Sigmoid colon (tissue), 7 donors: Measurements from ENCODE around the gene RRP1. TPM values are rescaled to one million over a fixed set of nuclear protein-coding genes. Genes with fewer than 3 reads are reported as not detected.

Experiments used
- DNase-seq: peaks from one replicate; pipeline ENCODE4 v3.0.0-alpha.2; 2019
- H3K27ac ChIP-seq, 4 donors: fragments of 200-600 bp; sonication (generic); one replicate each; pipeline ENCODE4 v1.5.1; 2016 to 2019; ENCODE audit warnings: mild to moderate bottlenecking in 1 of 4
- H3K27me3 ChIP-seq, 3 donors: fragments of 200-600 bp; sonication (generic); one replicate each; pipeline ENCODE4 v1.5.1; 2019; ENCODE audit warnings: mild to moderate bottlenecking in 1 of 3
- H3K36me3 ChIP-seq, 4 donors: fragments of 200-600 bp; sonication (generic); one replicate each; pipeline ENCODE4 v1.5.1; 2016 to 2019
- H3K4me1 ChIP-seq, 4 donors: fragments of 200-600 bp; sonication (generic); one replicate each; pipeline ENCODE4 v1.5.1; 2017 to 2019
- H3K4me3 ChIP-seq, 4 donors: fragments of 200-600 bp; sonication (generic); one replicate each; pipeline ENCODE4 v1.5.1; 2017 to 2019; ENCODE audit warnings: mild to moderate bottlenecking in 2 of 4, moderate library complexity in 1 of 4
- H3K9me3 ChIP-seq, 4 donors: fragments of 200-600 bp in 3 of 4; sonication (generic) in 3 of 4; one replicate each; pipeline versions ENCODE4 v1.5.1 to v1.6.1; 2013 to 2019
- CTCF ChIP-seq, 4 experiments: fragments of 450-650 bp in 3 of 4; fragments of 200-600 bp in 1 of 4; IDR thresholded peaks; one replicate each; pipeline ENCODE4 v1.5.1; 2016 to 2019; ENCODE audit warnings: antibody characterized with exemption in 4 of 4, mild to moderate bottlenecking in 3 of 4, moderate library complexity in 2 of 4
- EP300 ChIP-seq, 4 donors: sonication (generic); formaldehyde crosslinking; IDR thresholded peaks; one replicate each; pipeline ENCODE4 v1.6.1; 2017; ENCODE audit warnings: antibody characterized with exemption in 4 of 4
- POLR2A ChIP-seq, 2 donors: fragments of 450-650 bp; IDR thresholded peaks; one replicate each; pipeline ENCODE4 v1.6.1; 2016; ENCODE audit warnings: antibody characterized with exemption in 2 of 2, mild to moderate bottlenecking in 2 of 2, moderate library complexity in 2 of 2
- POLR2AphosphoS5 ChIP-seq, 4 donors: sonication (generic); formaldehyde crosslinking; IDR thresholded peaks; one replicate each; pipeline ENCODE4 v1.6.1; 2017; ENCODE audit warnings: antibody characterized with exemption in 4 of 4
- WGBS, 2 donors: extraction: QIAGEN DNeasy Blood & Tissue Kit; methylation state at CpG; one replicate each; pipeline ENCODE4 v1.1.7; 2013; 5-methylcytosine and 5-hydroxymethylcytosine counted together
- intact Hi-C: fragments of 100-400 bp; cut with DNase I; formaldehyde crosslinking; loops from one replicate; pipeline ENCODE4 v1.15.1; 2023
- polyA plus RNA-seq, 3 donors: library from polyadenylated mRNA; stranded (reverse); fragments of 200-250 nt; gene quantifications; one replicate each; pipeline ENCODE4 v1.2.3, GENCODE V29; 2013
- total RNA-seq, 4 donors: library from RNA; depleted of rRNA; stranded (reverse); fragments of >200 nt; gene quantifications; one replicate each; pipeline ENCODE4 v1.1.0, GENCODE V29; 2016
- donor health status: healthy with polysubstance abuse.
- donor health status: Bipolar disorder and iron deficiency.
- donor health status: healthy.

The RRP1 gene
- total and polyA plus RNA-seq, 7 donors: 3.9 to 16.2 (median 10.5) TPM

DNA sequence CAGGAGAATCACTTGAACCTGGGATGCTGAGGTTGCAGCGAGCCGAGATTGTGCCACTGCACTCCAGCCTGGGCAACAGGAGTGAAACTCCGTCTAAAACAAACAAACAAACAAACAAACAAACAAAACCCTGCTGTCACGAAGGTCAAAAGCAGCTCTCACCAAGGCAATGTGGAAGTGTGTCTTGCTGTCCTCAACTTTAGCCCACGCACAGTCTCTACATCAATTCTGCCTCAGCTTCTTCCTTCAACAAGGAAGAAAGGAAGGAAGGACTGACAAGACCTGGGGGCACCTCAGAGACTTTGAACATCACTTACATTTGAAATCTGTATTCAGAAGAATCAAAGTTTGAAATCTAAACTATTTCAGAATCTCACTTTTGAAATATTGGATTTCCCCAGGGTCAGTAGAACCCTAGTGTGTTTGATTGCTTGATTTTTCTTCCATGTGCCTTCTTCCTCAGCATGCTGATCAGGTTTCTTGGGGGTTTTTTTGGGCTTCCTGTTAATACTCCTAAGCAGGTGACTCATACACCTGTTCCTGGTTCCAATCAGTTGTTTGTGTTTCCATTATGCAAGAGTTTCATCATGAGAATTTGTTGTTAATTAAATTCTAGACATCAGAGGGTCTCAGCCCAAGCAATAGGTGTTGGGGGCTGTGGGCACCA, 6.8 kb upstream of the RRP1 start:
- no peaks in the 10 kb centered on the region for H3K36me3 ChIP-seq
- H3K4me3 ChIP-seq: no peak overlapping the region
- no peaks in the 10 kb centered on the region for H3K4me1 ChIP-seq
- WGBS, 2 donors: 81 to 83% methylated on average over 5 of the region's 5 CpGs
- no peaks in the 10 kb centered on the region for H3K9me3 ChIP-seq
- intact Hi-C loops: no loop called here
- H3K27ac ChIP-seq: no peak overlapping the region
- DNase-seq: no peak
- TF ChIP-seq CTCF (IDR thresholded peaks at IDR 0.05): no peak
- no peak for TF ChIP-seq POLR2A (IDR thresholded peaks at IDR 0.05)
- TF ChIP-seq EP300 (IDR thresholded peaks at IDR 0.05): no peak
- TF ChIP-seq POLR2AphosphoS5 (IDR thresholded peaks at IDR 0.05): no peak
- H3K27me3 ChIP-seq: no peaks in the 10 kb centered on the region

DNA sequence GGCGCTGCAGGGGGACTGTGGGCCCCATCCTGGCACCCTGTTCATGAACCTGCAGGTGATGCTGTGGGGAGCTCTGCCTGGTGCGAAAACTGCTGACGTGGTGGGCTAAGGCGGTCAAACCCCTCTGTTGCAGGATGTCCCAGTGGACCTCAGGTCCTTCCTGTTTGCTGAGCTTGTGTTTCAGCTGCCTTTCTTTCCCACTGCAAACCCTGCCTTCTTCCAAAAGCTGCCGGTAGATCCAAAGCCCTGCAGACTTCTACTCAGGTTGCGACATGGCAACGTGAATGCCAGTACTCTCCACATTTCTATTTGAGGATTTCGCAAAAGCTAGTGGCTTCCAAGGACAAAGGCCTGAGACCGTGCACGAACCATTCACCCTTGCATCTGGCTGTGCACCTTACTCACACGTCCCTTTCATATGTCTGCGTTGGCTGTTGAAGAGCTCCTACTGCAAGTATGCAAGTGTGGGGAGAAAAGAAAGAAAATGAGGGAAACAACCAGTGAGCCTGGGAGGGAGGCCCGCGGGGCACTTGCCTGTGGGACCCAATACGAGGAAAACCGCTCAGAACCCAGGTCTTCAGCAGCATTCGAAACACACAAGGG, 6.2 kb upstream of the RRP1 start:
- DNase-seq: no peak
- 82 to 92% methylated on average over 17 of the region's 17 CpGs for WGBS, 2 donors
- no peaks in the 10 kb centered on the region for H3K36me3 ChIP-seq
- H3K9me3 ChIP-seq: no peaks in the 10 kb centered on the region
- no peak overlapping the region for H3K4me3 ChIP-seq
- no peaks in the 10 kb centered on the region for H3K27me3 ChIP-seq
- TF ChIP-seq EP300 (IDR thresholded peaks at IDR 0.05): no peak
- no peak for TF ChIP-seq CTCF (IDR thresholded peaks at IDR 0.05)
- no peak for TF ChIP-seq POLR2AphosphoS5 (IDR thresholded peaks at IDR 0.05)
- no peak for TF ChIP-seq POLR2A (IDR thresholded peaks at IDR 0.05)
- intact Hi-C loops: no loop called here
- H3K4me1 ChIP-seq: no peaks in the 10 kb centered on the region
- no peak overlapping the region for H3K27ac ChIP-seq

DNA sequence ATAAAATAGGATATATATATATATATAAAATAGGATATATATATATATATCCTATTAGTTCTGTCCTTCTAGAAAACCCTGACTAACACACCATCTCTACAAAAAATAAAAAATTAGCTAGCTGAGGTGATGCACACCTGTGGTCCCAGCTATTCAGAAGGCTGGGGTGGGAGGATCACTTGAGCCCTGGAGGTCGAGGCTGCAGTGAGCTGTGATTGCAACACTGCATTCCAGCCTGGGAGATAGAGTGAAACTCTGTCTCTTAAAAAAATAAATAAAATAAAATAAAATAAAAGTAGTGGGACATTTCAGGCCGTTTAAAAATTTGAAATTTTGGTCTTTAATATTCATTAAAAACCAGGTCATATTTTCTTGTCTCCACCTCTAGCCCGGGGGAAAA, 4.2 kb upstream of the RRP1 start:
- no peak for DNase-seq
- Histone ChIP-seq H3K27me3 (no peaks in the 10 kb centered on the region), H3K4me3 (no peak overlapping the region), H3K9me3 (no peaks in the 10 kb centered on the region), H3K27ac (no peak overlapping the region), H3K36me3 (no peaks in the 10 kb centered on the region), H3K4me1 (peaks cover 0 to 8% (median 4%) of the 10 kb centered on the region in 4 donors)
- 62 to 65% methylated on average over 3 of the region's 3 CpGs for WGBS, 2 donors
- no peak for TF ChIP-seq EP300 (IDR thresholded peaks at IDR 0.05)
- no peak for TF ChIP-seq POLR2A (IDR thresholded peaks at IDR 0.05)
- TF ChIP-seq POLR2AphosphoS5 (IDR thresholded peaks at IDR 0.05): no peak
- TF ChIP-seq CTCF (IDR thresholded peaks at IDR 0.05): no peak
- intact Hi-C loops: no loop called here

DNA sequence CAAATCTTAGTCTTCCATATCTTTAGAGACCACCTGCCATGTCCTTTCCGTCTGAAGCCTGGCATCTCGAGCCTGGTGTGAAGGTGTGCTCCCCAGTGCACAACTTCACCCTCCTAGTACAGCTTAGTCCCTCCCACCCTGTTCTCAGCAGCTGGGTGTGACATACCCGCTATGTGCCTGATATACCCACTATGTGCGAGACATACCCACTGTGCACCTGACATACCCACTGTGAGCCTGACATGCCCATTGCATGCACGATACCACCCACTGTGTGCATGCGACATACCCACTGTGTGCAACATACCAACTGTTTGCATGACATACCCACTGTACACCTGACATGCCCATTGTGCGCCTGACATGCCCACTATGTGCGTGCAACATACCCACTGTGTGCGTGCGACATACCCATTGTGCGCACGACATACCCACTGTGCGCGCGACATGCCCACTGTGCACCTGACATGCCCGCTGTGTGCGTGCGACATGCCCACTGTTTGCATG, 3.0 kb upstream of the RRP1 start:
- no peak overlapping the region for H3K27ac ChIP-seq
- no peak for TF ChIP-seq POLR2AphosphoS5 (IDR thresholded peaks at IDR 0.05)
- TF ChIP-seq EP300 (IDR thresholded peaks at IDR 0.05): no peak
- TF ChIP-seq POLR2A (IDR thresholded peaks at IDR 0.05): no peak
- TF ChIP-seq CTCF (IDR thresholded peaks at IDR 0.05): no peak
- no peak overlapping the region for H3K4me3 ChIP-seq
- 86 to 87% methylated on average over 18 of the region's 18 CpGs for WGBS, 2 donors
- H3K27me3 ChIP-seq: no peaks in the 10 kb centered on the region
- intact Hi-C loops: no loop called here
- DNase-seq: no peak
- H3K36me3 ChIP-seq: no peaks in the 10 kb centered on the region
- H3K4me1 ChIP-seq: peaks cover 0 to 17% (median 15%) of the 10 kb centered on the region in 4 donors
- H3K9me3 ChIP-seq: no peaks in the 10 kb centered on the region
